NCI-H345 (cell line): Measurements from ENCODE around the gene FAM169A.
"Not testable (repeated sequence)": the region's sequence is repeated elsewhere in the genome, so short reads cannot be mapped to it uniquely, and the experiment has no call there.

ENCODE experiments used
- DNase-seq: peaks from one replicate; lab custom pipeline; 2025; lab: John Stamatoyannopoulos, UW

FAM169A gene

GRCh38 chr5:74870299-74871067 lies 4.3 kb upstream of the FAM169A start:
- no peak for DNase-seq

GRCh38 chr5:74869414-74869813 lies 3.2 kb upstream of the FAM169A start:
- not testable (repeated sequence) for DNase-seq

- no peak for DNase-seq
Measured at GRCh38 chr5:74866596-74867162, 492 bp upstream of the FAM169A start.

GRCh38 chr5:74865256-74865803 lies 857 bp downstream of the FAM169A start:
- no peak for DNase-seq

GRCh38 chr5:74864823-74865222 lies 1.4 kb downstream of the FAM169A start:
- no peak for DNase-seq

GRCh38 chr5:74863726-74864125 lies 2.5 kb downstream of the FAM169A start:
- no peak for DNase-seq

DNA sequence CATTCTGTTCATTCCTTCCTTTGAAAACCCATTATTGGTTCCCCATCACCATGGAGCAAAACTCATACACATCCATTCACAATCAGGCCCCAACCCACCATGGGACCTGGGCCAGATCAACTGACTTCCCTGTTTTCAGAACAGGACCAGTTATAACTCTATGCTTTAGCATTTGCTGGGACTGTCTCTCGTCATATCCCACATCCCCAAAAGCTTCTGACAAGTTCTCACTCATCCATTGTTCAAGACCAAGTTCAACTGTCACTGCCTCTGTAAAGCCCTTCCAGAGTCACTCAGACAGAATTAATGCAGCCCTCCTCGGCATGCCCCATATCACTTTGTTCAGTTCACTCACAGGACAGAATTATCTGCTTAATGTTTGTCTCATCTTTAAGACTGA lies 4.0 kb downstream of the FAM169A start:
- no peak for DNase-seq

GRCh38 chr5:74856975-74857374 lies 9.2 kb downstream of the FAM169A start:
- DNase-seq, result not testable (repeated sequence)

DNA sequence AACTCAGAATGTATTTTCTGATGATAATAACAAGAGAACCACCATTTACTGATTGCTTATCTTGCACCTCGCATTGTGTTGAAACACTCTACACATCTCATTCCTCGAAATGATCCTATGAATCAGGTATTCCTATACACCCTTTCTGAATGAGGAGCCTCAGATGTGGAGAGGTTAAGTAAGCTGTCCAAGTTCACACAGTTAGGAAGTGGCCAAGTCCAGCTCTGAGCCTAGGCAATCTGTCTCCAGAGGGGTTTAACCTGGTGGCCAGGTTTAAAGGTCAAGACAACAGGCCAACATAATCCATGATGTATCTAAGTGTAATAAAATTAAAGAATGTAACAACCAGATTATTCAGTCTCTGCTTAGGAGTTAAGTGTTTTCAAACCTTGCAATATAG lies 12.9 kb downstream of the FAM169A start:
- DNase-seq, result no peak

DNA sequence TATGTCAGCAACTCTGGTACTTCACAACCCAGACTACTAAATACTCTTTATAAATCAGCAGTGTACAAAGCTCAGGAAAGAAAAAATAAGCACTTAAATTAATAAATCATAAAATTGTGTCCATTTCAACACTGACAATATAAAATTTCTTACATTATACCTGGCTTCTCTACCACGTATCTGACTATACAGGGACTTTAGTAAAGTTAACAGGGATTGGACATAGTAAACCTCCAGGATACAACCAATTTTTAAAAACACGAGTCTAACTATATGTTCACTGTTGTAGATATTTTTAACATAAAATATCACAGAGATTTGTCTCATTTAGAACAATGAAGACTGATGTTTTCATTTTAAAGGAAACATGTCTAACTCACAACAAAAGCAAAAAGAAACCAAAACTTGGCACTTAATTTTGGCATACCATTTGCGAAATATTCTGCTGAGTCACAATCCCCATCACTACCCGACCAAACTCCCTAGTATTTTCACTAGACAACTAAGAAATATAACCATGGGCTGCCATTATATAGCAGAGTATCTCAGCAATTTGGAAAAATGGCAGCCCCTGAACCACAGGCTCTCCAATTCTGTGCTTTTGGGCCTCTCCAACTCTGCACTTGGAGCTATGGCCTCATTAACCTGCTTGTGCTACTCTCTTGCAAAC lies 14.4 kb downstream of the FAM169A start:
- DNase-seq, result no peak

DNA sequence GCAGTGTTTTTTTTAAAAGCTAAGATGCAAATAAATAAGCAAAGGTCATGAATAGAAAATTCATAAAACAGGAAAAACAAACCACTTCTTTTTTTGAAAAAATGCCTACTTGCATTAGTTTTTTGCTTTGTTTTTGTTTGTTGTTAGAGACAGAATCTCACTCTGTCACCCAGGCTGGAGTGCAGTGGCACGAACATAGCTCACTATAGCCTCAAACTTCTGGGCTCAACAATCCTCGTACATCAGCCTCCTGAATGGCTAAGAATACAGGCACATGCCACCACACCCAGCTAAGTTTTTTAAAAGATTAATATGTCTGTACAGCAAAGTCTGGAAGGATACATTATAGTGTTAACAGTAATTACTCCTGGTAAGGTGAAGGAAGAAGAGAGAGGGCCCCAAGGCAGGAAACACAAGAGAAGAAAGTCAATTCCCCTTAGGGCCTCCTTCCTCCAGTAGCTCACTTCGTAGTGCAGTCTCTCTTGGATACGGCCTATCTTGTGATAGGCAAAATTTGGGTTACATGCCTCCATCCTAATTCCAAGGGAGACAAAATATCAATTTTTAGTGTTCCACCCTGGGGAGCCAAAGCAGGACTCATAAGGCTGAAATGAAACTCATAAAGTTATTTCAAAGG lies 15.3 kb downstream of the FAM169A start:
- no peak for DNase-seq

GRCh38 chr5:74850030-74850429 lies 16.2 kb downstream of the FAM169A start:
- DNase-seq, result no peak

- DNase-seq, result no peak
Measured at GRCh38 chr5:74848553-74849025, 17.6 kb downstream of the FAM169A start.

DNA sequence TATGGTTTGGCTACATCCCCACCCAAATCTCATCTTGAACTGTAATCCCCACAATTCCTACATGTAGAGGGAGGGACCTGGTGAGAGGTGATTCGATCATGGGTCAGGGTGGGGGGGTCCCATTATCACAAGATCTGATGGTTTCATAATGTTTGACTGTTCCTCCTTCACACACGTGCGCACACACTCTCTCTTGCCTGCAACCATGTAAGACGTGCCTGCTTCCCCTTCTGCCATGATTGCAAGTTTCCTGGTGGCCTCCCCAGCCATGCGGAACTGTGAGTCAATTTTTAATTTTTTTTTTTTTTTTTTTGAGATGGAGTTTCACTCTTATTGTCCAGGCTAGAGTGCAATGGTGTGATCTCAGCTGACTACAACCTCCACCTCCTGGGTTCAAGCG lies 27.0 kb downstream of the FAM169A start:
- no peak for DNase-seq

DNA sequence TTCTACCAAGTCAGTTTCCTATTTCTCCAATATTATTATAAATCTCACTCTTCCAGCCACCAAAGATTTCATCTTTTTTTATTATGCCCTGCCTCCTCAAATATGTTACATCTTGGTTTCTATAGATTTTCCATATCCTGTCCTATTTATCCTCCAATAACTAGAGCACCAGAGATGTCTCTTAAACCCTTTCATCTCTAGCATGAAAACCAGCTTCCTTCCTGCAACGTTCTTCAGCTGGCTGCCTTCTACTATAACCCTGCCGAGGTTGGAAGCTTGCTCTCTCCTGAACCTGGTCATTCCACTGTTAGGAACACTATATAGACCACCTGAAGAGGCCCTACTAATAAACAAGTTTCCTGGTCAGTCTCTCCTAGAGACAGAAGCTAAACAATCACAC lies 27.9 kb downstream of the FAM169A start:
- DNase-seq, result no peak

DNA sequence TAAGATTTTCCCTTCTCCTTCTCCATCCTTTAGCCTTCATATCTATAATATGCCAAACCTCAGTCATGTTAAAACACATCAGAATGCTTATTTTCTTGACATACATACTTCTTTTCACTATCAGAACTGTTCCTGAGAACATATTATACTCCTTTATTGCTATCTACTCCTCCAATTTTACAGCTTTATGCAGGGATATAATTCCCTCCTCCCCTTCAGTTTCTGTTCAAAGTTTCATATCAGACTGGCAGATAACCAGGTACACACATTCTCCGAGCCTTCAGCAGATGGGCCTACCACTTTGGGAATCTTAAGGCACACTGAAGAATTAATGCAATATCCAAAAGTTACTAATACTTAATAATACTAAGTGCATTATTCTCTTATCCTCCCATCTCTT lies 29.1 kb downstream of the FAM169A start:
- no peak for DNase-seq

DNA sequence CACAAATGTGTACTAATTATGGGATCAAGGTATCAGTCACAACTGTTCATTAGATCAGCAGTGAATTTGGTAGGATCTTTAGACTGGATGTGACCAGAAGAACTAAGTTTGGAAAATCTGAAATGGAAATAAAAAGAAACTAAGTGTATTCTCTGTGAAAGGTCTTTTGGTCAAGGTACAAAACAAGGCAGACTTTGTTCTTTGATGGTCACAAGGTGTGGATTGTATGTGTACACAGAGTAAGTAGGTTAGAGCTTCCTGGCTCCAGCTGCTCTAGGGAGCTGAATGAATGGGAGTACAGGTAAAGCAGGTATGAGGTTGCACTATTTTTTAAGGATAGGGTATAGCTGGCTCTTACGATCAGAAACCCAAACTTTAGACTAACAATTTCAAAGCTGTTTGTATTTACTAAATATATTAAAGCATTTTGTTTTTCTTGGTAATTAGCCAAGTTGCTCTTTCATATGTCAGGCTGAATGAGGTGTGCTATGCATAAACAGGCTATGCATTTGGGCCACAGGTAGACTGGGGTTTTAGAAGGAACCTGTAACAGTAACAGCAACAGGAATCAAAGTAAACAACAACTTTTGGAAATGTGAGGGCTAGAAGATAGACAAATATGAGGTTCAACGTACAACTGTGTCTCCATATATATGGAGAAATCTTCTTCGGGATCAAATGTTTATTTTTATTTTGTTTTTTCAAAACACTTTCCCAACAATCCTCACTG lies 32.5 kb downstream of the FAM169A start:
- DNase-seq, result no peak

DNA sequence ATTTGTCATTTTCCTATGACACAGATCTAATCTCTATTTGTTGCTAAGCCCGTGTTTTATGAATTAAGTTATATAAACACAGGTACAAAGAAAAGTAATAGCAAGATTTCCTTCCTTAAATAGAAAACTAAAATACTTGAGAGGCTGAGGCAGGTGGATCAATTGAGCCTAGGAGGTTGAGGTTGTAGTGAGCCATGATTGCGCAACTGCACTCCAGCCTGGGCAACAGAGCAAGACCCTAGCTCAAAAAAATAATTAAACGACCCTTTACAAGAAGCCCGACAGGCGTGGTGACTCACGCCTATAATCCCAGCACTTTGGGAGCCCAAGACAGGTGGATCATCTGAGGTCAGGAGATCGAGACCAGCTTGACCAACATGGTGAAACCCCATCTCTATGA lies 36.8 kb downstream of the FAM169A start:
- no peak for DNase-seq

DNA sequence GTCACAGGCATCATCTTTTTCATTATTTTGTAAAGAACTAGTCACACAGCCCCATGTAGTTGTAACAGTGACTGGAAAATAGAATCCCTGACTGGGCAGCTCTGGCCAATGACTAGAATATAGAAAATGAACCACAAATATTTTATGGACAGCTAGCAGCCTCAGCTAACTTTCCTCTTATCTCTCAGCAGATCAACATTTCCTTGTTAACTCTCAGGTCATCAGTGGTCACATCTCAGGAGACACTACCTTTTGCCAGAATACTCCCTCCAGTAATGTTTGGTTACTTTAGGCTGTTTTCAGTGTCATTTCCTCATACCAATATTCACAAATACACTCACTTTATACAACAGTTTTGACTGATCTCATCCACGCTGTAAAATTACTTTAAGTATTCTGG lies 43.9 kb downstream of the FAM169A start:
- DNase-seq, result no peak

DNA sequence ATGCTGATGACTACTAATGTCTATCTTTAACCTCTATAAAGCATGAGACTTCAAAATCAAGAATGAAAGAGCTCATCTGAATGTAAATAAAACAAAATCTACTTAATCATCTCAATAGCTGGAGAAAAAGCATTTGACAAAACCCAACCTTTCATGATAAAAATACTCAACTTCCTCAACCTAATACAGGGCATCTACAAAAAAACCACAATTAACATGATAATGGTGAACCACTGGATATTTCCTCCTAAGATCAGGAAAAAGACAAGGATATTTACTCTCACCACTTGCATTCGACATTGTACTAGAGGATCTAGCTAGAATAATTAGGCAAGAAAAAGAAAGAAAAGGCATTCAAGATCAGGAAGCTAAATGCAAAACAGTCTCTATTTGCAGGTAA lies 49.3 kb downstream of the FAM169A start:
- DNase-seq, result no peak

DNA sequence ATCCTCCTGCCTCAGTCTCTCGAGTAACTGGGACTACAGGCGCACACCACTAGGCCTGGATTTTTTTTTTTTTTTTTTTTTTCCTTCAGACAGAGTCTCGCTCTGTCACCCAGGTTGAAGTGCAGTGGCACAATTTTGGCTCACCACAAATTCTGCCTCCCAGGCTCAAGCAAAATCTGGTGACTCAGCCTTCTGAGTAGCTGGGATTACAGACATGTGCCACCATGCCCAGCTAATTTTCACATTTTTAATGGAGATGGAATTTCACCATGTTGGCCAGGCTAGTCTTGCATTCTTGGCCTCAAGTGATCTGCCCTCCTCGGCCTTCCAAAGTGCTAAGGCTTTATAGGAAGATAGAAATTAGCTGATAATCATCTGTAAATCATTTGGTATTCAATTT lies 55.3 kb downstream of the FAM169A start:
- DNase-seq, result no peak

- no peak for DNase-seq
Measured at GRCh38 chr5:74801941-74802340, 64.2 kb downstream of the FAM169A start.
